GM23248 (cell line): Measurements from ENCODE around the gene EFR3B.
"Not testable (repeated sequence)": the region's sequence is repeated elsewhere in the genome, so short reads cannot be mapped to it uniquely, and the experiment has no call there.

Source experiments
- EZH2 ChIP-seq: fragments of 200-600 bp; sonication (generic); IDR thresholded peaks from 2 replicates; pipeline ENCODE4 v1.6.1; 2018; ENCODE audit warnings: antibody characterized with exemption, mild to moderate bottlenecking; ENCODE audit not compliant: insufficient read depth, poor library complexity, severe bottlenecking
- EZH2phosphoT487 ChIP-seq: fragments of 200-600 bp; sonication (generic); IDR thresholded peaks from 2 replicates; pipeline ENCODE4 v1.6.1; 2018; ENCODE audit warnings: antibody characterized with exemption, moderate library complexity, mild to moderate bottlenecking, low read depth; ENCODE audit not compliant: insufficient read depth

DNA sequence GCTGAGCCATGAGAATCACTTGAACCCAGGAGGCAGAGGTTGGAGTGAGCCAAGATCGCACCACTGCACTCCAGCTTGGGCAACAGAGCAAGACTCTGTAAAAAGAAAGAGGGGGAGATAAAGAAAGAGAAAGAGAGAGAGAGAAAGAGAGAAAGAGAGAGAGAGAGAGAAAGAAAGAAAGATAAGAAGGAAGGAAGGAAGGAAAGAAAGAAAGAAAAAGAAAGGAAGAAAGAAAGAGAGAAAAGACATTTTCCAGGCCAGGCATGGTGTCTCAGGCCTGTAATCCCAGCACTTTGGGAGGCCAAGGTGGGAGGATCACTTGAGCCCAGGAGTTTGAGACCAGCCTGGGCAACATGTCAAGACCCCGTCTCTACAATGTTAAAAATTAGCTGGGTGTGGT is 30.5 kb upstream of the EFR3B start:
- not testable (repeated sequence) for TF ChIP-seq EZH2, EZH2phosphoT487
